Mononuclear cell (primary cell): ENCODE results near the gene AKAP12. TPM values are rescaled to one million over a fixed set of nuclear protein-coding genes. Genes with fewer than 3 reads are reported as not detected.

Source experiments
- H3K27me3 ChIP-seq: 2 replicates; pipeline ENCODE4 v1.6.0; 2011; ENCODE audit warnings: low read length, control low read depth; ENCODE audit not compliant: insufficient read depth
- H3K4me1 ChIP-seq: 2 replicates; pipeline ENCODE4 v1.5.1; 2011; ENCODE audit warnings: mild to moderate bottlenecking, low read length, control low read depth; ENCODE audit not compliant: insufficient read depth
- H3K4me3 ChIP-seq: 2 replicates; pipeline ENCODE4 v1.5.1; 2011; ENCODE audit warnings: mild to moderate bottlenecking, low read length, moderate library complexity
- H3K9me3 ChIP-seq: 2 replicates; pipeline ENCODE4 v1.5.1; 2011; ENCODE audit warnings: low read depth, mild to moderate bottlenecking, control low read depth, low read length
- total RNA-seq: library from RNA; depleted of rRNA; stranded (reverse); fragments of >200 nt; gene quantifications from one replicate; pipeline ENCODE4 v1.2.3, GENCODE V29; 2012

The AKAP12 gene
- total RNA-seq, 1 donor, result 0.31 TPM

DNA sequence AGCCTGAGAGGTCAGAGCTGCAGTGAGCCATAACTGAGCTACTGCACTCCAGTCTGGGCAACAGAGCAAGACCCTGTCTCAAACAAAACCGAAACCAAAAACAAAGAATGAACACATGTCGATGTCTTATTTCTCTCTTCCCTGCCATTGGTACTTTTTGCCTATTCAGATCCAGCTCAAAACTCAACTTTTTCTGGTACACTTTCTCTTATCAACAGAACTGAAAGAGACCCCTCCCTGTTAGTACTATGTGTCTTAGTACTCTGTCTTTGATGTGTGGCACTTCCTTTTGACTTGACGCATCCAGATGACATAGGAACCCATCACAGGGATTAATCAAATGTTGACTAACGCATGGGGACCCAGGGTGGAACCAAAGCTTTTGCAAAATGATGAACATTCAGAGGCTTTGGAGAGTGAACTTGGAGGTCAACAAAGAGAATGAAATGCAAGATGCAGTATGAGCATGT is 44.8 kb downstream of the AKAP12 start:
- no peaks in the 10 kb centered on the region for H3K9me3 ChIP-seq
- H3K27me3 ChIP-seq, result no peaks in the 10 kb centered on the region
- peaks cover under 1% of the 10 kb centered on the region for H3K4me1 ChIP-seq
- H3K4me3 ChIP-seq, result no peak overlapping the region

DNA sequence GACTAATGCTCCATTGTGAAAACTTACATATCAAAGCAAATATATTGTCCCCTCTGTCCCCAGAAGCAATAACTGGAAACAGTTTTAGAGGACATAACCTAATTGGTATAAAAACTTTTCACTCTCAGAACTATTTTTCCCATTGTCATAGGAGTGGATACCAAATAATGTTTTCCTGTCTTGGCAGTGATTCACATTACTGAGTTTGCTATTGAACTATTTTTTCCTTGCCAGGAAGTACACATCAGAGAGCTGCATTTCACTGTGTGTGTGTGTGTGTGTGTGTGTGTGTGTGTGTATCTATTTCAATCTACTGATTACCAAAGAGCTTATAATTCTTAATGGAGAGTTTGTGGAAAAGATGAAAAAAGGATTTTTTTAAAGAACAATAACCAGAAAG is 45.4 kb downstream of the AKAP12 start:
- Histone ChIP-seq H3K4me3 (no peak overlapping the region), H3K4me1 (peaks cover 6% of the 10 kb centered on the region), H3K27me3 (no peaks in the 10 kb centered on the region), H3K9me3 (no peaks in the 10 kb centered on the region)

GRCh38 chr6:151286214-151286613 is 46.4 kb downstream of the AKAP12 start:
- H3K4me3 ChIP-seq, result no peak overlapping the region
- H3K9me3 ChIP-seq, result no peaks in the 10 kb centered on the region
- H3K4me1 ChIP-seq, result peaks cover 8% of the 10 kb centered on the region
- no peaks in the 10 kb centered on the region for H3K27me3 ChIP-seq

- H3K4me3 ChIP-seq, result no peak overlapping the region
- H3K4me1 ChIP-seq, result peaks cover 8% of the 10 kb centered on the region
- no peaks in the 10 kb centered on the region for H3K27me3 ChIP-seq
- H3K9me3 ChIP-seq, result no peaks in the 10 kb centered on the region
These were observed 49.1 kb downstream of the AKAP12 start for GRCh38 chr6:151288712-151289398.

GRCh38 chr6:151289399-151290007 is 49.7 kb downstream of the AKAP12 start:
- H3K9me3 ChIP-seq, result no peaks in the 10 kb centered on the region
- peaks cover 8% of the 10 kb centered on the region for H3K4me1 ChIP-seq
- H3K27me3 ChIP-seq, result no peaks in the 10 kb centered on the region
- no peak overlapping the region for H3K4me3 ChIP-seq

- Histone ChIP-seq H3K9me3 (no peaks in the 10 kb centered on the region), H3K4me1 (peaks cover 8% of the 10 kb centered on the region), H3K27me3 (peaks cover 4% of the 10 kb centered on the region), H3K4me3 (no peak overlapping the region)
These were observed 51.3 kb downstream of the AKAP12 start for GRCh38 chr6:151290877-151291721.

- peaks cover 4% of the 10 kb centered on the region for H3K27me3 ChIP-seq
- H3K9me3 ChIP-seq, result no peaks in the 10 kb centered on the region
- peaks cover 8% of the 10 kb centered on the region for H3K4me1 ChIP-seq
- no peak overlapping the region for H3K4me3 ChIP-seq
These were observed 51.9 kb downstream of the AKAP12 start for GRCh38 chr6:151291722-151292059.

GRCh38 chr6:151292974-151293687 is 53.4 kb downstream of the AKAP12 start:
- Histone ChIP-seq H3K9me3 (no peaks in the 10 kb centered on the region), H3K27me3 (peaks cover 4% of the 10 kb centered on the region), H3K4me3 (no peak overlapping the region), H3K4me1 (peaks cover 8% of the 10 kb centered on the region)

- H3K4me1 ChIP-seq, result peaks cover 8% of the 10 kb centered on the region
- H3K4me3 ChIP-seq, result no peak overlapping the region
- H3K9me3 ChIP-seq, result no peaks in the 10 kb centered on the region
- H3K27me3 ChIP-seq, result peaks cover 4% of the 10 kb centered on the region
These were observed 53.9 kb downstream of the AKAP12 start for GRCh38 chr6:151293688-151294016.

GRCh38 chr6:151294561-151295101 is 54.9 kb downstream of the AKAP12 start:
- Histone ChIP-seq H3K4me1 (peaks cover 8% of the 10 kb centered on the region), H3K4me3 (no peak overlapping the region), H3K27me3 (peaks cover 4% of the 10 kb centered on the region), H3K9me3 (no peaks in the 10 kb centered on the region)

DNA sequence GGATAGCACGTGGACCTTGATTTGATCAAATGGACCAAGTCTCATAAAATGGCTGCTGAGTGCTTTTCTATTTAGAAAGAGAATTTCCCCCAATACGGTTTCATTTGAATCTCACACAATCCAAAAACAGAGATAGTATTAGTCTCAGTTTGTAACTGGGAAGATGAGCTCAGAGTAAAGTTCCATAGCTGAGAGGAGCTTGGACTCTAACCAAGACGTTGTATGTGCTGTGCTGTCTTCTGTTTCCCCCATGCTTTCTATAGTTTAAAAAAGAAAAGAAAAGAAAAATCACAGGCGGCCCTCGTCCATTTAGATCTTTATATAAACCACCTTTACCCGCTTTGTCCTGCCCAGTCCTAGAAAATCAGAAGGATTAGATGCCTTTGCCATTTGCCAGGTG is 58.1 kb downstream of the AKAP12 start:
- H3K9me3 ChIP-seq, result no peaks in the 10 kb centered on the region
- H3K4me1 ChIP-seq, result no peaks in the 10 kb centered on the region
- H3K4me3 ChIP-seq, result no peak overlapping the region
- H3K27me3 ChIP-seq, result peaks cover 4% of the 10 kb centered on the region

DNA sequence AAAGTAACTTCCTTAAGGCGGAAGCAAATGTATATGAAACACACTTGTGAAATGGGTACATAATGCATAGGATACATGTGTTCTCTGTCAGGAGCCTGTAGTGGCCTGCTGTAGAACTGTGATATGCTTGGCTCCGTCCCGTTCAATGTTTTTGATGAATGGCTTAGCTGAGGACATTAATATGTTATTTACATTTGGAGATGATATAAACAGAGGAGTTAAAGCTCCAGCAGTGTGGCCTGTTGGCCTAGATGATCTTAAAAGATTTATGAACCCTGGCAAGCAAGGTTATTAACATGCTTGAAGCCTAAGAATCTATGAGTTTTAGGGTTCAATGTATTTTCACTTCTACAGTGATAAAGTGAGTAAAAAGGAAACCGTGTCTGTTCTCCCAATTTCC is 59.2 kb downstream of the AKAP12 start:
- Histone ChIP-seq H3K4me1 (no peaks in the 10 kb centered on the region), H3K4me3 (no peak overlapping the region), H3K9me3 (no peaks in the 10 kb centered on the region), H3K27me3 (peaks cover 4% of the 10 kb centered on the region)

- no peaks in the 10 kb centered on the region for H3K4me1 ChIP-seq
- H3K27me3 ChIP-seq, result peaks cover 3% of the 10 kb centered on the region
- H3K9me3 ChIP-seq, result no peaks in the 10 kb centered on the region
- no peak overlapping the region for H3K4me3 ChIP-seq
These were observed 60.7 kb downstream of the AKAP12 start for GRCh38 chr6:151300267-151300991.

DNA sequence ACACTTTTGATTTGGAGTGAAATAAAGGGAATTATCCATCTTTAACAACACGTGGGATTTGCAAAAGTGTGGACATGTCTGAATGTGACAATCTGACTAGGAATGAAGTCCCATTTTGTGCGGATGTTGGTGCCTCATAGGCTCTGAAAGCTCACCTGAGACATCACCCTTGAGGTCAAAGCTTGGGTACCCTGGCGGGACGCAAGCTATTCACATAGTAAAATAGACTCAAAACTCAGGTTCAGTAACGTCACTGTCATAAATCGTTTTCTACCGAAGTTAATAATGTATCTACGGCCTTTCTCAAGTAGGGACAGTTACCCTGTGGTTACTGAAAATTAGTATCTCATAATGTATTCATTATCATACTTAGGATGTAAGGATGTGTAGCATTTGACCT is 61.8 kb downstream of the AKAP12 start:
- Histone ChIP-seq H3K4me3 (no peak overlapping the region), H3K4me1 (no peaks in the 10 kb centered on the region), H3K27me3 (no peaks in the 10 kb centered on the region), H3K9me3 (no peaks in the 10 kb centered on the region)
